DMS53 treated with DMSO at 0.1 percent for 48 hours (cell line): ENCODE results near the gene LTK.

ENCODE experiments used
- DNase-seq: peaks from one replicate; lab custom pipeline; 2025; ENCODE audit not compliant: unreplicated experiment; lab: John Stamatoyannopoulos, UW

Gene LTK

GRCh38 chr15:41530363-41530956, 16.8 kb upstream of the LTK start:
- DNase-seq = no peak

DNA sequence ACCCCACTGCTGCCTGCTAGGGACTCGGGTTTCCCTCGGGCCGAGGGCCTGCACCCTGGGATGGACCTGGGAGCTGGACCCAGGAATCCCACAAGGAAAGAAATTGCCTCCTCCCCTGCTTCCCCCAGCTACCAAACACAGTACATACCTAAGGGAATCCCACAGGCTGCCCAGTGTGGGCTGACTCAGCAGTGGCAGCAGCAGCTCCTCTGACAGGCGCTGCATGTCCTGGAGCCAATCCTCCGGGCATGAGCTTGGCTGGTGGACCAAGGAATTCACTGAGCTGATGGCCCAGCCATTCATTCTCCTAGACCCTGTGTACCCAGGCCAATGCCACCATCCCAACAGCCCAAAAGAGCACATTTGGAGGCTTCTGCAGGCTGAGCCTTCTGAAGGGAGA, 9.5 kb upstream of the LTK start:
- DNase-seq = no peak

DNA sequence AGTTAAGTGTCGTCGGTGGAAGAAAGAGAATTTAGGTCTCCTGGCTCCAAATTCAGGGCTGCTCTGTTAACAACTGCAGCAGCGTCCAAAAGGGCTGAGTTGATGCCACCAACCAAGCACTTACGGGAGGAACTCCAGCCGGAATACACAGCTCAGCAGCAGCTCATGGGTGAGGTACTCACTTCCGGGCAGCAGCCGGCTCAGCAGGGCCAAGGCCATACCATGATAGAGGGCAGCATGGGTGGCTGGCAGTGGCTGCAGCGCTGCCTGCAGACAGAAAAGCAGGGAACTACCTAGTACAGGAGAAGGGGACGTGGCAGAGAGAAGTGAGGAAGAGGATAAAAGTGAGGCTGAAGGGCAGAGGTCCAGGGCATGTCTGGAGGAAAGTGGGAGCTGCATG, 8.0 kb upstream of the LTK start:
- no peak for DNase-seq

DNA sequence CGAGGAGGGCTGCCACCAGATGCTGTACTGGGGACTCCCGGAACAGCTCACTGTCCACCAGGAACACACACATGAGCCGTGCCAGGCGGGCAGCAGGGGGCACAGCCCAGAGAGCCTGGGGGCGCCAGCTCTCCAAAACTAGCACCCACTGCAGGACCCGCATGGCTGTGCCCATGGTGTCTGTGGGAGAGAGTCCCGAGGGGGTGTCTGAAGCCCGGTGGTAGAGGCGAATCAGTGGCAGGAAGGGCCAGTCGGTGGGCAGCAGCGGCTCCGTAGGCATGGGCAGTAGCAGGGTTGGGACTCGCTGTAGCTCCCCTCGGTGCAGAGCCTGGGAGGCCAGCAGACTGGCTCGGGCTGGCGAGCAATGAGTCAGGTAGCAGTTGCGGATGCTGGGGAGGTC, 7.0 kb upstream of the LTK start:
- no peak for DNase-seq

DNA sequence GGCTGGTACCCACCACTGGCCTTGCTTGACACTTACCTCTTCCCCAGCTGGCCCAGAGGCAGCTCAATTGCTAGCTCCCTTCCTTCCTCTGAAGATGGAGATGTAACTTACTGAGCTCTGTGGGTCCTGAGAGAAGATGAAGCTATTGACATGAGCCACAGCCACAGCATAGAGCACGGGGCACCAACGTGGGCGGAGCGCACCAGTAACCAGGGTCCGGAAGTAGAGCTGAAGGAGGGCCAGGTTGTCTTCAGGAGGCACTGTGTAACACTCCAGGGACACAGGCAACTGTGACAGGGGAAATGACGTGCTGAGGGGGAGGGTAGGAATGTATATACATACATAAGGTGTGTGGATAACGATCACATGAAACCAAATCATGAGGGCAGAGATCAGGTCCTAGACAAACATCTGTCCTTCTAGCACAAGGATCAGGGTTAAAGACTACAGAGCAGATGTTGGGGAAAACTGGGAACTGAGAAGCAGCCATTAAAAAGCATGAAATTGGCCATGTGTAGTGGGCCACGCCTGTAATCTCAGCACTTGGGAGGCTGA, 4.3 kb upstream of the LTK start:
- no peak for DNase-seq

GRCh38 chr15:41512940-41513505, 604 bp downstream of the LTK start:
- DNase-seq = no peak

DNA sequence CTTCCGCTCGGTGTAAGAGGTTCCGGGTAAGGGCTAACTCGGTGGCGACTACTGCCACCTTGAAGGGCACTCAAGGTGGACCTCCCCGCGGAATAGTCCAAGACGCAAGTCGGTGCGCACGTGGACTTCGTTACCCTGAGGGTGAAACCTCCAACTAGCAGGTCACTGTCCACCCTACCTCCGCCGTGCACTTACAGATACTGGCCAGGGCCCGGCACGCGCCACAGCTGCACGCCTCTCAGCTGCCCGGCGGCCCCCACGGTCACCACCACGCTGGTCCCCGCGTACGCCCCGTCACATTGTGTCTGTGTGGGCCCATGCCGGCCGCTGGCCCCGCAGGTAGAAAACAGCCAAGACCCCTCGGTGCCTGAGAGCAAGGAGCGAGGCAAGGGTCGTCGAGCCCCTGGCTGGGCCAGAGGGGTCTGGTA, 1.1 kb downstream of the LTK start:
- no peak for DNase-seq

DNA sequence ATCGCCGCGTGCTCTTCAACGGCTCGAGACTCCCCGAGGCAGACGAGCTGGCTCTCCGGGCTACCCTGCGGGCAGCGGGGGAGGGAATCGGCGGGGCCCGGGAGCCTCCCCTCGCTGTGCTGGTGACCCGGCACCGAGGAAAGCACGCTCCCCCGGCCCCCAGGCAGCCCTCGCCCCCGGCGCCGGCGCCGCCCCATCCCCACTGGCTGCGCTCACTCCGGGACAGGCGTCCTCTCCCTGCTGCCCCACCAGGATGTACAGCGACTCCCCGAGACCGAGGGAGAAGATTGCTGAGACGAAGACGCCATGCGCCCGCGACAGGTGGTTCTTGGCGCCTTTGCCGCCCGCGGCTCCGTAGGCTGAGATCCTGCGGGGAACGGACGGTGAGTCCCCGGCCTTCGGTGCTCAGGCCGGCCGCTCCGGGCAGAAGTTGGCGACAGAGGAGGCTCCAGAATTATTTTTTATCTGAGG, 1.7 kb downstream of the LTK start:
- DNase-seq = no peak

- DNase-seq = no peak
Observed at GRCh38 chr15:41511331-41511898, 2.2 kb downstream of the LTK start.

- DNase-seq = no peak
Observed at GRCh38 chr15:41510728-41511127, 2.9 kb downstream of the LTK start.

DNA sequence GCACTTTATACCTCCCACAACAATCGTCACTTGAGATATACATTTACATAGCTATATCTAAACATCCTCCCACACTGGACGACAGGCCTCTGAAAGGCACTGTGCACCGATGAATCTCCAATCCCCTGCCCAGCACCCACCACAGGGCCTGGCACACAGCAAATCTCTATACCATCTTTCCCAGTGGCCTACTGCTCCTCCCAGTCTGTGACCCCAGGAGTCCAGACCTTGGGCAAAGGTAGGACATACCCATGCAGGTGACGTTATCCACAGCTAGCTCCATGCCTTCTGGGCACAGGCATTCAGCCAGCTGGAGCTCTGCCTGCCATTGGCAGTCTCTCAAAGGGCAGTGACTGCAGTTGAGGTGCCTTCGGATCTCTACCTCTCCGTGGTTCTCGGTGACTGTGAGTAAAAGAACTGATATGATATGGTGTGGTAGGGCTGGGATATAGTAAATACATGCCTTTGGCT, 5.8 kb downstream of the LTK start:
- DNase-seq = no peak

GRCh38 chr15:41506796-41507341, 6.8 kb downstream of the LTK start:
- DNase-seq = no peak

DNA sequence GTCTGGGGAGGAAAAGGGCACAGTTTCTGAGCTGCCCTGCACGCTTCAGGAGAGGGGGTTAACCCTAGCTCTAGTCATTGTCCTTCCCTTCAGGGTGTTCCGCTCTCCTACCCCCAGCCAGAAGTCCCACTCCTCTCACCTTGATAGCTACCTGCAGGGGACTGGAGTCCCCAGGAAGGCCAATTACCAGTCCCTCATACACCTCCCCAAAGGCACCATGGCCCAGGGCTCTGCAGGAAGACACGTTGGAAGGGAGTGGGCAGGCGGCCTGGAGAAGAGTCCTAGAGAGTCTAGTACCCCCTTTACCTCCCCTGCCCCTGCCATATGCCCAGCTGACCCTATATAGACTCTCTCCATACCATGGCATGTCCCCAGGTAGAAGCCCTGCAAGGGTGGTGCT, 7.9 kb downstream of the LTK start:
- no peak for DNase-seq

DNA sequence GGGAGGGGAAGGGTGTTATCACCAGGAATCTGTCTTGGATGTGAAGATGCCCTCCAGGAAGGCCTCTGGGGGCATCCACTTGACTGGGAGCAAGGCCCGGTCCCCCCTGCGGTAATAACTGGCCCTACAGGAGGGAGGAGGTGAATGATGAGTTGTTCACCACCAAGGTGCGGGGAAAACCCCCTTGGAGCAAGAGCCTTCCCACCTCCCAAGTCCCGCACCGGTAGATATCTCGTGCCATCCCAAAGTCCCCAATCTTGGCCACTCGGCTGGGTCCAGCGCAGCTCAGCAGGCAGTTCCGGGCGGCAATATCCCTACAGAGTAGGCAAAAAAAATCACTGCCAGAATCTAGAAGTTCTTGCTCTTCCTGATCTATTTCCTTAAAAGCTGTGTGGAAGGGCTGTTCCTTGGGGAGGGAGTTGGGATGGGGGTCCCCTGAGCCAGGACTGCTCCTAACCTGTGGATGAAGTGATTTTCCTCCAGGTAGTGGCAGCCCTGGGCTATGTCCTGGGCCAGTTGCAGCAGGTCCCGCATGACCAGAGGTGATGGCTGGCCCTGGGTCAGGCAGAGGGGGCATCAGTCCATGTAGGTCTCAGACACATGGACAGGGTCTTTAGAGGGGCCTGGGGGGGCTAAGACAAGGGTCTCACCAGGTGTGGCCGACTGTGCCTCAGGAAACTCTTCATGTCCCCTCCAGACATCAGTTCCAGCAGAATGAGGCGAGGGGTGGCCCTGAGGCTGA, 8.7 kb downstream of the LTK start:
- DNase-seq = no peak

- no peak for DNase-seq
Observed at GRCh38 chr15:41503669-41504010, 10.0 kb downstream of the LTK start.

GRCh38 chr15:41502795-41503668, 10.6 kb downstream of the LTK start:
- DNase-seq = no peak

DNA sequence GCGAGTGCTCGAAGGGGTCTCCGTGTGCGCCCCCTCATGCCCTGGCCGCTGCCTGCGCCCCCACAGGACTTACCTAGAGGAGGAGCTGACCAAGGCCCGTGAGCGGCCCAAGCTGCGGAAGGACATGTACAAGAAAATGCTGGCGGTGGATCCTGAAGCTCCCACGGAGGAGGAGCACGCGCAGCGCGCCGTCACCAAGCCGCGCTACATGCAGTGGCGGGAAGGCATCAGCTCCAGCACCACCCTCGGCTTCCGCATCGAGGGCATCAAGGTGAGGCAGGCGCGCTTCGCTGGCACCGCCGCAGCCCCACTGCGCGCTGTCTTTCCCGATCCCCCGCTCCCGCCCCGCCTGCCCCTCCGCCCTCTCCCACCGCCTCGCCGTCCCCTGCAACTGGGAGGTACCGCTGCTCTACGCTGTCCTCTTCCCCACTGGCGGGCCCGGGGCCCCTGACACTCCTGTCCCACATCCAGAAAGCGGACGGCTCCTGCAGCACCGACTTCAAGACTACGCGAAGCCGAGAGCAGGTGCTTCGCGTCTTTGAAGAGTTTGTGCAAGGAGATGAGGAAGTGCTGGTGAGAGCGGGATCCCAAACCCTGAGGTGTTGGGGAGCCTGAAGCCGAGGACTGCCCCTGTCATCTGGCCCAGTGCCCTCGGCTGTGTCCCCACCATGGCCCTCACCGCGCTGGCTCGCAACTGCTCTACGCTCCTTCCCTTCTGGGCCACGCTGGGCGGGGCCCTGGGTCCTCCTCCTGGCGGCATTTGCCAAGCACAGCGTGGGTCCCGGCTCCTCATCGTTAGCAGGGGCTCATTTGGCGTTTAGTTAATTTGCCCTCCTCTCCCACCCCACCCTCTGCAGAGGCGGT, 11.5 kb downstream of the LTK start:
- no peak for DNase-seq

DNA sequence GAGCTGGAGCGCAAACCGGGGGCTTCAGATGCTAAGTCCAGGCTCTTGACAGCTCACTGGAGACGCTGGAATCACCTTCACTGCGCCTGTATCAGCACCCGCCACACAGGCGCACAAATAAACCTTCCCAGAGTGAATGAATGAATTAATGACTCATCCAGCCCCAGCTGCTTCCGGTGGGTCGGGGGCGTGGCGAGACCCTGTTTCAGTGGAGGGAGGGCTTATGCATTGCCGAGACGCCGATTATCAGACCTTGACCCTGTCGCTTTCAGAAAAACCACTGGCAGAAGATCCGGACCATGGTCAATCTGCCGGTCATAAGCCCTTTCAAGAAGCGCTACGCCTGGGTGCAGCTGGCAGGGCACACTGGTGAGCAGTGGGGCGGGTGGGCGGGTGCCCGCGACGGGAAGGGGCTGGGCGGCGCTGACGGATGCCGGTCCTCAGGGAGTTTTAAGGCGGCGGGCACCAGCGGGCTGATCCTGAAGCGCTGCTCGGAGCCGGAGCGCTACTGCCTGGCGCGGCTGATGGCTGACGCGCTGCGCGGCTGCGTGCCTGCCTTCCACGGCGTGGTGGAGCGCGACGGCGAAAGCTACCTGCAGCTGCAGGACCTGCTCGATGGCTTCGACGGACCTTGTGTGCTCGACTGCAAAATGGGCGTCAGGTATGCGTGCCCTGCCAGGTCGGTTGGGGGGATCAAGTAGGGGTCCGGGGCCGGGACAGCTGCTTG, 12.3 kb downstream of the LTK start:
- DNase-seq = no peak
